SK-N-DZ (cell line): Measurements from ENCODE around the gene HIRA.
A peak's percentile ranks its signal among the peaks of the same experiment; 100 is the strongest.

Experiments
- DNase-seq: peaks from one replicate; pipeline ENCODE4 v3.0.0-alpha.2; 2015; ENCODE audit warnings: low spot score

Gene HIRA

DNA sequence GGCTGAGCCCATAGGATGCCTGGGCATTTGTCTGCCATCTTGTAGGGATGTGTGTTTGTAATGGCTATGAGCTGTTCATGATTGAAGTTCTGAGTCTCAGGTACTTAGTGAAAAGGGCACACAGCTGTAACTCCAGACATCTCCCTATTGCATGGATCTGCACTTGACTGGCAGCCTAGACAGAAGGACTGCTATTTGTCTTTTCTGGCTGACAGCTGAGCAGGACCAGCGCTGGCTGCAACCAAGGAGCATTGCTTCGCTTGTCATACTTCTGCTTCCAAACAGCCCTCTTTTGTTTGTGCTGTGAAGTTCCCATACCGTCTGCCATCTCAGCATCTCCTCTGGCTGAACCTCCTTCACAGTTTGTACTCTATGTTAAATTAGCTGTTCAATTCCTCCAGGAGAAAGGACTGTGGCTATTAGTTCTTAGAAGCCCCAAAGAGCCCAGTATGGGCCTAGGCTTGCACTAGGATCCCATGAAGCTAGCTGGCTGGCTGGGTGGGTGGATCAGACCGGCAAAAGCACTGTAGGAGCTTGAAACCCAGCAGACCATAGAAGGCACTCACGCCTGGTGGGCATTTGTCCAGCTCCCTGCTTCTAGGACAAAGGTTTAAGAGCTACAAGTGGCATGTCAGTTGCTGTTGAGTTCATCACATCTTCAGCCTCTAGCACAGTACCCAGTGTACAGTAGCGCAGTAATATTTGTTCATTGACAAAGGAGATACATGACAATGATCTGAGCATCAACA lies 20.4 kb downstream of the HIRA start:
- no peak for DNase-seq

DNA sequence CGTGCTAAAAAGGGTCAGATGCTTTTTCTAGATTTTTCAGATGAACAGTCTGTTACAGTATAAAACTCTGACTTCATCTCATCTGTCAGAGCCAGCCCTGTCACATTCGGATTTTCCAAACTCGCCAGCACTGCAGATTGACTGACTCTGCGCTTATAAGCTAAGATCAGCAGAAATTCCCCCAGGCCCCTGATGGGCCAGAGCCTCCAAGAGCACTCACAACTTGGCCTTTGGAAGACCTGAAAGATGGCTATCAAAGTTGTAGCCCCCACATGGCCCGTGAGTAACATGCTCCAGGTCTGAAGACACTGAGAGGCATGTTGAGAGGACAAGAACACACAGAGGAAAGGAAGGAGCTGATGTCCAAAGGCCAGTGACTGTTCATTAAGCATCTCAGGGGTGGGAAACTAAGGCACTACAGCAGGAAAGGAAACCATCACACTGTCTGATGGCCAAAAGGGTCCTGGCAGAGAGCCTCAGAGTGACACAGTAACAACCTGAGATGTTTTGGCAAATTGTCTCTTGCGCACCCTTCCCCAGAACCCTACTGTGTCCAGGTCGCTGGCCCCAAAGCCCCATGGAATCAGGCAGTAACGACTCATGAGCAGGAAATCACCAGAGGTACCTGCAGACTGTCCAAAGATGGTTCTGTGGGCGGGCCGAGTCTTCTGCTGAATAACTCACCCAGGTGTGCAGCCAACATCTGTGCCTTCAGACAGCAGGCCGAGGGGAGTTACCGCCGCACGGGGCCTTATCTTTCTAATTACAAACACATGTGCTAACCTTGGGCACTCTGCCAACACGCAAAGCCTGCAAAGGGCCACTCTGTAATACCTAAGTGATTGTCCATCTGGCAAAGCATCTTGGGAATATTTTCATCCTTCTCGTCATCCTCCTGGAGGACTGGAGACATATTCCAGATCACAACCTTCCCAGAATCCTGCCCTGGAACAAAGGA lies 23.6 kb downstream of the HIRA start:
- DNase-seq = peak; percentile 94

- no peak for DNase-seq
Measured at GRCh38 chr22:19406846-19407245, 24.7 kb downstream of the HIRA start.

DNA sequence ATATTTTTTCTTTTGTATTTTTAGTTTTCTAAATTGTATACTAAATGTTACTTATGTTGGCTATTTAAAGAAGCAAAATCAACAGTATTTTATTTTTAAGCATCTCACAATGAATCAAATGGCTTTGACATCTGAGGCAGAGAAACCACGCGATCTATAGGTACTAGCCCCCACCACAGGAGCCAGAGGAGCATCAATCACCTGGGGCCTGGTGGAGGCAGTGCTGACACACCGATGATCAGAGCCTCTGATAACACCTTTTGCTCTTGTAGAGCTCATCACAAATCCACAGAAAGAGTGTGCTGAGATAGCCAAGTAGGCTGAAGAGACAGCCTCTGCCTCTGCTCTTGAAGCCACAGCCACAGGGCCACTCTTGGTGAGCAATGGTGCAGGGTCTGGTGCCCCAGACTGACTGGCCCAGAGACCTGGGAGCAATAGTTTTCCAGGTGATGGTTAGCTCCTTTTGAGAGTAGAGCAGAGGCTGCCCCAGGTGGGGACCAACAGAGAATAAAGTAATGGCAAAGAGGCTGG lies 25.2 kb downstream of the HIRA start:
- peak; percentile 63 for DNase-seq

GRCh38 chr22:19405652-19406051 lies 25.9 kb downstream of the HIRA start:
- no peak for DNase-seq

DNA sequence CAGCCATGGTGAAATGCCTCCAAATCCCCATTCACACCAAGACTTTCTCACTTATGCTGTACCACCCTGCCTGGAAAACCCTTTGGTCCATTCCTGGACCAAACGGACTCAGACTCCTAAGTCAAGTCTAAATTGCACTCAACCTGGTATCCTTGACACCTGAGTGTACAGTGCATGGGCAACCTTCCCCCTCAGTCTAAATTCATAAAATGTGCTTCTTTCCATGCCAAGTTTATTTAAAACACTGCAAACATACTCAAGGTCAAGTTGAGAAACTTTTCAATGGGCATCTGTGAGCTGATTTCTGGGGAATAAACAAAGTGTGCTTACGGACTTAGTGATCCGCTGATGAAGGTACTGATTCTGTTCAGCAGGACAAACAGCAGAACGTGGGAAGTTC lies 26.4 kb downstream of the HIRA start:
- no peak for DNase-seq

GRCh38 chr22:19404676-19405075 lies 26.9 kb downstream of the HIRA start:
- DNase-seq = no peak

GRCh38 chr22:19402642-19403191 lies 28.8 kb downstream of the HIRA start:
- no peak for DNase-seq

- no peak for DNase-seq
Measured at GRCh38 chr22:19401483-19401882, 30.1 kb downstream of the HIRA start.

- DNase-seq = no peak
Measured at GRCh38 chr22:19400881-19401280, 30.7 kb downstream of the HIRA start.

GRCh38 chr22:19398652-19399051 lies 32.9 kb downstream of the HIRA start:
- DNase-seq = no peak

- no peak for DNase-seq
Measured at GRCh38 chr22:19398206-19398605, 33.3 kb downstream of the HIRA start.

DNA sequence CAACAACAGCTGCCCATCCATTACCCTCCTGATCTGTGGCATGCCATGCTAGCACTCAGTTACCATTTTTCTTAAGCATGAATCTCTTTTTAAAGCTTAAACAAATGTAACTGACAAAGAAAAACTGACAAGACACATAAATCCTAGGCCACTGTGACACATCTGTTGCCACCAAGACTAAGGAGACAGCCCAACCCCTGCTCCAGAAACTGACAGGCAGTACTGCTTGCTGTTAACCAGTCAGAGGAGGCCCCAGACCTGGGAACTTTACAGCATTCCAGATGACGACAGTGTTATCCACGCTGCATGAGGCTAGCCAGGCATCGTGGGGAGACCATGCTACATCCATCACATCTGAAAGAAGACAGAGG lies 33.8 kb downstream of the HIRA start:
- DNase-seq = no peak

DNA sequence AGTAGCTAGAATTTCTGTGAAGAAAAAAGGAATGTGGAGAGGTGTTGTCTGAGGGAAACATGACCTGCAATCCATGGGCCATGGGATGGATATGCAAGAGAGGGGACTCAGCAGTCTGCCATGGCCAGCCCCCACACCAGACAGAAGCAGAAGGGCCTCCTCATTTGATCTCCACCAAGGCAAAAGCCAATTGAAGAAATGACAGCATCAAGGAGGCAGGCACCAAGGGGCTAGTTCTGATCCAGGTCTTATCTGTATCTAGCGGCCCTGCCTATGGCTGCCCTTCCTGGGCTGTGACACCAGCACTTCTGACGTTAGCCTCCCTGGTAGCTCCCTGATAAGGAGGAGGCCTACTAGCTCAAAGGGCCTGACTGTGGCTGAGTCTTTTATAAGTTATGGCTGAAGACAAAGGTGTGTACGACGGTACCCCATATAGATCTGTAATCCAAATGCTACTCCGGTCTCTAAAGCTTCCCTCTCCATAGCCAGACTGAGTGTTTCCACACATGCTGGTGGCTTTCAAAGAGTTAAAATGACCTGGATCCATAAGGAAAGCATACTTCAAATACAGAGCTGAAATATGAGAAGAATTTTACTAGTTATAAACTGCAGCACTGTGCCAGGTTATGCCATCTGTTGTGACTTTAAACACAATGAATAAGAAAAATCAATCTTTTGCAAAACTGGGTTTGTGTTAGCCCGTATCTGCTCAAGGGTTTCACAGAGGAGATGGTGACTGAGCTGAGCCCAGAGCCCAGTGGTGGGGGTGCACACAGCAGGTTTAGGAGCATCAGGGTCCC lies 34.4 kb downstream of the HIRA start:
- no peak for DNase-seq

DNA sequence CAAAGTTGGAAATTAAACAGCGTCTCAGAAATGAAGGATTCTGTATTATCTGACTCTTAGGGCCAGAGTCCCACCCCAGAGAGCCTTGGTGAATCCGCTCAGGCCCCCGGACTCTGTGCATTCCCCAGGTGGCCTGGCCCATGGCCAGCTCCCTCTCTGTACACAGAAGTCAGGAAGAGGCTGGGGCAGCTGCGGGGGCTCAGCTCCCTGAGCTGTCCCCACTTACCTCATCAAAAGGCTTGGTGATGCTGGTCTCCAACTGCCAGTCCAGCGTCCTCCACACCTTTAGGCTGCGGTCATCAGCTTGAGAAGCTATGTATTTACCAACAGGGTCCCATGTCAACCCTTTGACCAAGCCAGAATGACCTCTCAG lies 35.0 kb downstream of the HIRA start:
- no peak for DNase-seq

DNA sequence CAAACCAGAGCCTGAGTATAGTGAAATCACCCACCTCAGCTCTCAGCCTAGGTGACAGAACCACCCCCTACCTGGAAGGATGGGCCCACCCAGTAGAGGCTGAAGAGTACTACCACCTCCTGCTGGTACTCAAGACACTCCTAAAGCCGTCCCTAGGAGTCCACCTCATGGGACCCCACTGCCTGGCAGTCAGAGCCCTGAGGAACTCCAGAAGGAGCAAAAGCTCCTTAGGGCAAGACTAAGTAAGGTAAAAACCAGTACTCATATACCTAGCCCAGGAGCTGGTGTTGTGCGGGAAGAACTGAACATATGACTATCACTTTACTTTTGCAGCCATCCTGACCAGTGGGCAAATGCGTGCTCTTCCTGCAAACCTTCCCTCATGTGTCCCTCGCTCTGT lies 36.3 kb downstream of the HIRA start:
- no peak for DNase-seq

DNA sequence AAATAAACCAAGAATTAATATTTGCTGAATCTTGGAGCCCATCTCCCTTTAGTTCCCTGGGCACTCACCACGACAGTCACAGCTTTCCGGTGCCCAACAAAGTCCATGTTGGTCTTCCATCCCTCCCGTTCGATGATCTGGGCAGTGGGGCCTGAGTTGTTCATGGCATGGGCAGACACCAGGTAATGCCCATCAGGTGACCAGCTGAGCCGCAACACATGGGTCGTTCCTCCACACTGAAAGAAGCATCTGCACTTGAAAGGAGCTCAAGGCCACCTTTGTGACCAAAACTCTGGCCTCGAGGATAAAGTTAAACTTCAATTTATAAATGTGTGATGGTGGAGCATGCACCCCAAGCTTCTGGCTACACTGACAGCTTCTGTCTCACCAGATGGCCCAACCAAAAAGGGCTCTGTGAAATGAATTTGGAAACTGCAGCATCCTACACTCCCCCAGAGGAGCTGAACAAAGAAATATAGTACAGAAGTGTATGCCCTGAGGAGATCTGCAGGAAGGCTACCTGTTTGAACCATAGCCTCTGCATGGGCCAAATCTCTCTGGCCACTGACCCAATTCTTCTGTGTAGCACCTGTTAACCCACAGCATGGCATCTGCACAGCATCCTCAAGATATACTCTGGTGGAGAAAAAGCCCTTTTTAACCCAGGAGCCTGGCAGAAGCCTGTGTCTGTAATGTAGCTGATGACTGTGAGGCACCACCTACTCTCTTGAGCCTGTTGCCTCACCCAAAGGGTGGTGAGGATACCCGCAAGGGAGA lies 37.1 kb downstream of the HIRA start:
- DNase-seq = no peak

GRCh38 chr22:19393704-19394103 lies 37.8 kb downstream of the HIRA start:
- no peak for DNase-seq

DNA sequence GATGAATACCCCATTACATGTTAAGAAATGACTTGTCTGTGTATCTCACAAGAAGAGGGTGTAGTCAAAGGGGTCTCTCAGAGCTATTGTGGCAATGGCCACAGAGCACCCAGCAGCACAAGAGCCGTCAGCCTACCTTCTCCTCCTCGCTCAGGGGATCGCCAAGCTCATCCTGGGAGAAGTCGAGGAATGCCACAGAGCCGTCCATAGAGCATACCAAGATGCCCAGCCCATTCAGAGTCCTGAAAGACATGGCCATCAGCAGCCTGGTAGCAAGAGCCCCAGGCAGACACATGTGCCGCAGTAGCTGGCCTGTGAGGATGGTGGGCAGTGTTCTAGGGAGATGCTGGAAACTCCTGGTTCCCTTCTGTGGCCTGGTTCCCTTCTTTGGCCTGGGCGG lies 44.0 kb downstream of the HIRA start:
- no peak for DNase-seq

- no peak for DNase-seq
Measured at GRCh38 chr22:19387038-19387437, 44.5 kb downstream of the HIRA start.

DNA sequence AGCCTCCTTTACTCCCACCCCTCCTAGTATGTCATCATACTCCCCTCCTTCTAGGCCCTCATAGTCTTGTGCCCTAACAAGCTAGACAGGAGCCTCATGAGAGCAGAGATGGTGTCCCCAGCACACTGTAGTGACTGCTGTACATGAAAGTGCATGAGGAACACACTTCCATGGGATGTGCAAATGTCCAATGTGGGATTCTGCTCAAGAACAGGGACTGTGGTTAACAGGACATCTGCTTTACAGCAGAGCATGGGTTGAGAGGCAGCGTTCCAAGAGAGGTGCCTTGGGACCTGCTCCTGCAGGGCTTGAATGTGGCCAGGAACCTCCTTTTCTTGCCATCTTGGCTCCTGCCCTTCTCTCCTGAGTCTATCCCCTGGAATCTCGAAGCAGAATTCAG lies 45.3 kb downstream of the HIRA start:
- no peak for DNase-seq
